GM21447 (cell line): ENCODE measurements around the gene TTBK2.
"Not testable (repeated sequence)": the region's sequence is repeated elsewhere in the genome, so short reads cannot be mapped to it uniquely, and the experiment has no call there.

Source experiments
- ATAC-seq: cut with Tn5 transposase; IDR thresholded peaks from one replicate; pipeline ENCODE4 v1.9.1; 2021; ENCODE audit not compliant: unreplicated experiment

The TTBK2 gene

DNA sequence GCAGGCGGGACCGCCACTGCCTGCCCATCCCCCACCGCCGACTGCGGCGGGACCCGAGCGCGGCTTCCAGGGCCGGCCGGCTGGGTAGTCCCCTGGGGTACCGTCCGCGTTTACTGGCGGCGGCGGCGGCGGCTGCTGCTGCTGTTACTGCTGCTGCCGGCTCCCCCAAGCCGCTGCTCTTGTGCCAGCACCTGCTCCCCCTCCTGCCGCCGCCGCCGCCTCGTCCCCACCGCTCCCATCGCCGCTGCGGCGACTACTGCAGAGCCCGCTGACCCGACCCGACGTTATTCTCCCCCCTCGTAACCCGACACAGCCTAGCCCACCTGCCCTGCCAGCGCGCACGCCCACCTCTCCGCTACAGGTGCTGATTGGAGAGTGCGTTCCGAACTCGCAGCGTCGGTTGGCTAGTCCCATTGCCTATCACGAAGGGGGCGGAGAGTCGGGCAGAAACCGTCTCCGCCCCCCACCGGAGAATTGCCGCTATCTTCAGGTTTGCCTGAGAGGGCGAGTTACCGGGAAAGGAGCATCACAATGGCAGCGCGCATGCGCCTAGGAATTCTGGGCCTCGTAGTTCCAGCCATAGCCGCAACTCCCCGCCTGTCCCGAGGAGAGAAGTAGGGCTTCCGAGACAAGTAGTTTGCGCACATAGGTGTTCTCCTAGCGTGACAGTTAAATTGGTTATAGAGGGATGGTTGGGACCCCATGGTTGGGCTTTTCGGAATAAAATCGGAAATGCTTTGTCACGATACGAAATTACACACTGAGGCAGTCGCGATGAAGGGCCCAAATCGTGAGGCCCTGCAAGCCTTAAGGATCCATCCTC lies at the start of gene TTBK2:
Gene TTBK2, minus strand, starts transcription at position 260 of the 823 bp plus-strand sequence. CDS start 42,161 bp downstream, outside the sequence.
- peak; percentile 83 for ATAC-seq

DNA sequence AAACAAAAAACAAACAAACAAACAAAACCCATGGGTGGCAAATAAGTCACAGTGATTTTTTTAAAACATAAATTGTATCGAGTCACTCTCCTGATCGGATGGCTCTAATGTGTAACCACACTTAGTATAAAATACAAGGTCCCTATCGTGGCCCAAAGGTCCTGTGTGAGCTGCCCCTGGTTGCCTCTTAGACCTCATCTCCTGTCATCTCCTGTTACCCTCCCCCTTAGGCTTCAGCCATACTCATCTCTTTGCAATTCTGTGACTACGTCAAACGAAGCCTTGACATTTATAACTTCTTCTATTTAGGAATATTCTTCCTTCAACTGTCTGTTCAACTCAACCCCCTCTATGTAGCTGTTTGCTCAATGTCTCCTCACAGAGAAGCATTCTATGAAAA lies 43.9 kb upstream of the TTBK2 start:
- no peak for ATAC-seq

DNA sequence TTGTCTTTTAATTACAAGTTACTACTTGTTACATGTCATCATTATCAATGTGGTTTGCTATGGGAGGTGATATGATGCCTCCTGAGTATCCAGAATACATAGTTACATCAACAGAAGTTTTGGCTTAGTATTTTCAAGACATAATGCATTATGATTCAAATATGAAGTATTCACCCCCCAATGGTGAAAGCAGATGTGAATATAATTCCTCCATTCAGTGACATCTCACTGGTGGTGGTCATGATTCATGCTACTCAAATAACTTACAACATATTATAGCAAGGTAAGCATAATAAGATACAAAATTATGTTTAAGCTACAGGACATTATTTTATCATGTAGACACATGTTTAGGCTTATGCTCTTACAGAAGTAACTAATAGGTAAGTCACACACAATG lies 34.9 kb upstream of the TTBK2 start:
- no peak for ATAC-seq

DNA sequence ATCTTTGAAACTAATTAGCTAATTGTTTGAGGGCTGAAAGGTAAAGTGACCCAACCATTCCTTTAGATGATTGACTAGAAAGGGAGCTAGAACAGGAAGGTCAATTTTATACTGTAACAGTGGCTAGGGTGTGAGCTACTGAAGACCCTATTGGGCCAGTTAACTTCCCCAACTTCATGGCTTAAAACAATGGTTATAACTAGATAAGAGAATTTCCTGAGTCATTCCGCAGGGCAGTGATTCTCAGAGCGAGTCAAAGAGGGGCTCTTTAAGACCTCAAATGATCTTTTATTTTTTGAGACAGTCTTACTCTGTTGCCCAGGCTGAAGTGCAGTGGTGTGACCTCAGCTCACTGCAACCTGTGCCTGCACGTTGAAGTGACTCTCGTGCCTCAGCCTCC lies 33.7 kb upstream of the TTBK2 start:
- ATAC-seq: no peak

DNA sequence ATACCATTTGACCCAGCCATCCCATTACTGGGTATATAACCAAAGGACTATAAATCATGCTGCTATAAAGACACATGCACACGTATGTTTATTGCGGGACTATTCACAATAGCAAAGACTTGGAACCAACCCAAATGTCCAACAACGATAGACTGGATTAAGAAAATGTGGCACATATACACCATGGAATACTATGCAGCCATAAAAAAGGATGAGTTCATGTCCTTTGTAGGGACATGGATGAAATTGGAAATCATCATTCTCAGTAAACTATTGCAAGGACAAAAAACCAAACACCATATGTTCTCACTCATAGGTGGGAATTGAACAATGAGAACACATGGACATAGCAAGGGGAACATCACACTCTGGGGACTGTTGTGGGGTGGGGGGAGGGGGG lies 28.3 kb upstream of the TTBK2 start:
- ATAC-seq: not testable (repeated sequence)

DNA sequence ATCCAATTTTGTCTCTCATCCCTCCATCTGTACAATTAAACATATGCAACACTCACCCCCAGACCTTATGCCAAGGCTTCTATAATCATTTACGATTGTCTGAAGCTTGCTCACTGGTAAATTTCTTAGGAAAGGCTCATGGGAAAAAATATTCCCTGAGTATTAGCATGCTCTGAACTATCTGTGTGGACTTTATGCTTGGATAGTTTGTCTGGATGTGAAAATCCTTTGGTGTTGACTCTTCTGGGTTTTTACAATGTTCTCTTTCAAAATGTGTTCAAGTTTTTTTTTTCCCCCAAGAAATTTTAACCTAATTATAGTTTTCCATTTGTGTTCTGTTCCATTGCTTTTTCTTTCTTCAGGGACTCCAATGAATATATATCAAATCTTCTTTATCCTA lies 19.9 kb upstream of the TTBK2 start:
- ATAC-seq: no peak

DNA sequence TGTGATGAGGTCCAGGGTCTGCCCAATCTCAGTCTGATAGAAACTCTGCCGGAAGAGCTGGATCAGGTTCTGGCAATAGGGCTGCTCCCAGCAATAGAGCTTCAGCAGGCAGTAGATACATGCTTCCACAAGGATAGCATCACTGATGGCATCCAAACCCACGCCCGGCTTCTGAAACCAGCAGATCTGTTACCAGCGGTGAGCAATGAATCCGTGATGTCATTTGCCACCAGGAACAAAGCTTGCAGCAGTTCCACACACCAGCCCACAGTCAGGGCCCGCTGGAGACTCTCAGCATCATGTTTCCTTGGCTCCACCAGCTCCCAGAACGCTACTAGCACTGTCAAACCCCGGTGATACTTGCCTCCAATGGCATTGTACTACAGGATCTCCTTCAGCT lies 19.3 kb upstream of the TTBK2 start:
- no peak for ATAC-seq

DNA sequence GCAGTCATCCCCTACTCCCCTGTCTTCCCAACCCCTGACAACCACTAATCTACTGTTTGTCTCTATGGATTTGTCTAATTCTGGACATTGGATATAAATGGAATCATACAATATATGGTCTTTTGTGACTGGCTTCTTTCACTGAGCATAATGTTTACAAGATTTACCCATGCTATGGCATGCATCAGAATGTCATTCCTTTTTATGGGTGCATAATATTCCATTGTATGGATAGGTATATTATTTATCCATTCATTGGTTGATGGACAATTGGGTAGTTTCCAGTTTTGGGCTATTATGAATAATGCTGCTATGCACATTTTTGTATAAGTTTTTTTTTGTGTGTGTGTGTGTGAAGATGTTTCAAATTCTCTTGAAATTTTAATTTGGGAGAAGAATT lies 16.6 kb upstream of the TTBK2 start:
- ATAC-seq: no peak

DNA sequence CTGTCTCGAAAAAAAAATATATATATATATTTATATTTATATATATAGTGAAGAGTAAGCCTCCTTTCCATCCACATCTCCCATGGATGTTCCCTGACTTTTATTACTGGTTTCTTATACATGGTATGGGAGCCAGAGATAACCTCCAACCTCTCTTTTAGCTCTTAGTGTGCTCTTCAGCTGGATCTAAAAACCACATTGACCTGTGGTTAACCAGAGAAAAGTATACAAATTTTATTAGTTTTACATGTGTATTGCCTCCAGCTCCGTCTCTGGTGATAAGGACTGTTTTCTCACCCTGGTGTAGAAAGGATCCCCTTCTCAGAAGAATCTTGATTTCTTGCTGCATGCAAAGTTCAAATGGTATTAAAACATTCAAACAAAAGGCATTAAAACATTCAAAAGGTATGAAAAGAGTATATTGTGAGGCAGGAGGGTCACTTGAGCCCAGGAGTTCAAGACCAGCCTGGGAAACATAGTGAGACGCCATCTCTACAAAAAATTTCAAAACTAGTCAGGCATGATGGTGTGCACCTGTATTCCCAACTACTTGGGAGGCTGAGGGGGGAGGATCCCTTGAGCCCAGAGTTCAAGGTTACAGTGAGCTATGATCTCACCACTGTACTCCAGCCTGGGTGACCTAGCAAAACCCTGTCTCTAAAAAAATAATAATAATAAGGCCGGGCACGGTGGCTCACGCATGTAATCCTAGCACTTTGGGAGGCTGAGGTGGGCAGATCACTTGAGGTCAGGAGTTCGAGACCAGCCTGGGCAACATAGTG lies 13.5 kb upstream of the TTBK2 start:
- ATAC-seq: no peak

DNA sequence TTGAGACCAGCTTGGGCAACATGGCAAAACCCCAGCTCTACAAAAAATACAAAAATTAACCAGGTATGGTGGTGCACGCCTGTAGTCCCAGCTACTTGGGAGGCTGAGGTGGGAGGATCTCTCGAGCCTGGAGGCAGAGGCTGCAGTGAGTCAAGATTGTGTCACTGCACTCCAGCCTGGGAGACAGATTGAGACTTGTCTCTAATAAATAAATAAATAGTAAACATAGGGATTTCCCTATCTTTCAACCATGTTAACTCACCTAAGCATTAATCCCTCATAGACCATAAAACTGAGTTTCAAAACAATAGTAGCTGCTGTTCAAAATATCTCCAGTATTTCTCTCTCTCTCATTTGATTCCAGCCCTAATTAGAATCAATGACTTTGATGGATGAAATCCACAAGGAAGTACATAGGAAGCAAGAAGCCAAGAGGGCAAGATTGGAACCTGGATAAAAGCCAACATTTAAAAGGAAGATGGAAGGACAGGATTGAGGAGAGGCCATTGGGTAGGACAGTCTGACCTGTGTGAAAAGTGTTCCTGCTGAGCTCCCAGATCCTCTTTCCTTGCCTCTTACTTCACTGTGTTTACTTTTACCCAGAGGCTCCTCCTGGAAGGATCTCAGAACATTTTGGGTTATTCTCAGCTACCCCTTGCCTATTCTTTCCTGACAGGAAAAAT lies 12.4 kb upstream of the TTBK2 start:
- ATAC-seq: no peak

DNA sequence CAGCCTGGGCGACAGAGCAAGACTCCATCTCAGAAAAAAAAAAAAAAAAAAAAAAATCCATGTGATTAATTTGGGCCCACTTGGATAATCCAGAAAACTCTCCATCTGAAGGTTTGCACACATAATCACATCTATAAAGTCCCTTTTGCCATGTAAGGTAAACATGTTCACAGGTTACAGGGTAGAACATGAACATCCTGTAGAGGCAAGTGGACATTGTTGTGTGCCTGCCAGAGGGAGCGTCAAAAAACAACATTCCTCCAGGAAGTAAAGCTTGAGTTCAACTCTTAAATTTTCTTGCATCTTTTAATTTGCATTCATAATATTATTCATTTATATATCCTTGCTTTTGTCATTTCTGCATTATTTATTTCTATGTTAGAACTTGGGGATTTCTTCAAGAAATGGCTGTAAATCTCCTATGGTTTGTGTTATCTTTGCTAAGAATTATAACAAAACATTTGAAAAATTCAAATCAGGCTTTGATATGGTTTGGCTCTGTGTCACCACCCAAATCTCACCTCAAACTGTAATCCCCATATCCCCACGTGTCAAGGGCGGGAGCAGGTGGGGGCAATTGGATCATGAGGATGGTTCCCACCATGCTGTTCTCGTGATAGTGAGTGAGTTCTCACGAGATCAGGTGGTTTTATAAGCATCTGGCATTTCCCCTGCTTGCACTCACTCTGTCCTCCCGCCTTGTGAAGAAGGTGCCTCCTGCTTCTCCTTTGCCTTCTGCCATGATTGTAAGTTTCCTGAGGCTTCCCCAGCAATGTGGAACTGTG lies 11.3 kb upstream of the TTBK2 start:
- no peak for ATAC-seq

DNA sequence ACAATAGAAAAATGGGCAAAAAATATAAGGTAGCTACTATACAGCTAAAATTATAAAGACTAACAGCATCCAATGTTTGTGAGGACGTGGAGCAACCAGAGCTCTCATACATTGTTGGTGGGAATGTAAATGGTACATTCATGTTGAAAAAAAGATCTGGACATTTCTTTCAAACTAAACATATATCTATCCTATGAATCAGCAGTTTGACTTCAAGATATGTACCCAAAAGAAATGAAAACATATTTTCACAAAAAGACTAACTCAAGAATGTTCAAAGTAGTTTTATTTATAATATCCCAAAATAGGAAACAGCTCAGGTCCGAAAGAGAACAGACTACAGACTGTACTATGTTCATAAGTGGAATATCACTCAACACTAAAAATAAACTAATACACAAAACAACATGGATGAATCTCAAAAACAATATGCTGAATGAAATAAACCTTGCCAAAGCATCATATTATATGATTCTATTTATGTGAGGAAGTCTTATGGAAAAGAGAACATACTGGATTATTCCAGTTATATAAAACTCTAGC lies 8.8 kb upstream of the TTBK2 start:
- ATAC-seq: no peak

DNA sequence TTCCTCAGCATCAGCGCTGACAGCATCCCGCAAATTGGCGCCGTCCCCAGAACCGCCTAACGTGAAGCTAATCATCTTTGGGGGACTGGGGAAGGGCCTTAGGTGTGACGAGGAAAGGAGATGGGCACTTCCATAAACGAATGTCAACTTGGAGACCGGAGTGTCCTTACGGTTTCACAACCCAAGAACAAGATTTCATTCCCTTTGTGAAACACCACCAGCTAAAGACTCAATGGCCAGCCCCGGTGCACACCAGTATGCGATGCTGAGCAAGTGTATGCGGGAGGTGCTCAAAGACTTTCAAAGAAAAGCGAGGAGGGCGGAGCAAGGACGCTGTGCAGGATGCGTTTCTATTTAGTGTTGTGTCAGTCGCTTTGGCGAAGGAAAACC lies 759 bp upstream of the TTBK2 start:
- peak; percentile 13 for ATAC-seq

DNA sequence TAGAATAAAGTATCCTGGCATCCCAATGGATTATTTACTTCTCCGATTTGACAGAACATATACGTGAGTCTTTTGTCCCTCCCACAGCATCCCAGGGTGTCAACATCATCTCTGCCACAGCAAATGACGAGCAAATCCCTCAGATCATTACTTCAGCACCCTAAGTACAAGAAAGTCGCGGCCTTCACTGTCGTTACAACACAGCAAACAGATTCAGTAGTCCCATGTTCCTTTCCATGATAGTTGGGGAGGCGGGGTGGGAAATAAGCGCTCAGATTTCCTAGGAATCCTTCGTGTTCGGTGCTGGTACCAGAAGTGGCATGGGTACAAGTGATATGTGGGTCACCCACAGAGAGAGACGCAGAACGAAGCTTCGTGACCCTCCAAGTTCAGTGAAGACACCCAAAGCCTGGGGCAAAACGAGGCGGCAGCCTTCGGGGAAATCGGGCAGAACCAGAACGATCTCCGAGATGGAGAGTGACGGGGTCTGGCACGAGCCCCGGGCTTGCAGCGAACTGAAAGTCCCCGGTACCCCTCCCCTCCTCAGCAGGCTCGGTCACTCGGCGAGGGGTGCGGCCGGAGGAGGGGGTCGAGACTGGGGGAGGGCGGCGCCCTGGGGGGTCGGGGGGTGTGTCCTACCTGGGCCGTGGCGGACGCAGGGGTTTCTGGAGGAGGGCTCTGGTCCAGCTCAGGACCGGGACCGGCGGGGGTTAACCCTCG lies 619 bp downstream of the TTBK2 start:
- ATAC-seq: peak; percentile 20

DNA sequence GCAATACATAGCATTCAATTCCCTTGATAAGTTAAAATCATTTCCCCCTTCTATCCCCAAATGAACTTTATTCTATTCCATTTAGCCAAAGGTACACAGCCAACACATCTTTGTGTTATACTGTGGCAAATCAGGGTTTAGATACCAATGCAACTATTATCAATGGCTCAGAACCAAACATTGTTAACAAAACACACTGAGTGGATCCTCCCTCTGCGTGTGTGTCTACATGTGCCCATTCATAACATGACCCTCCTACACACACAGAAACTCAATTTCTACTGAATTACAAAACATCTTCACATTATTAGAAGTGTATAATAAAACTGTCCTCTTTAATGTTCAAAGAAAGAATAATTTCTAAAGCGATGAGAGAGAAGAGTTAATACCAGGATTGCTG lies 1.3 kb downstream of the TTBK2 start:
- ATAC-seq: no peak

DNA sequence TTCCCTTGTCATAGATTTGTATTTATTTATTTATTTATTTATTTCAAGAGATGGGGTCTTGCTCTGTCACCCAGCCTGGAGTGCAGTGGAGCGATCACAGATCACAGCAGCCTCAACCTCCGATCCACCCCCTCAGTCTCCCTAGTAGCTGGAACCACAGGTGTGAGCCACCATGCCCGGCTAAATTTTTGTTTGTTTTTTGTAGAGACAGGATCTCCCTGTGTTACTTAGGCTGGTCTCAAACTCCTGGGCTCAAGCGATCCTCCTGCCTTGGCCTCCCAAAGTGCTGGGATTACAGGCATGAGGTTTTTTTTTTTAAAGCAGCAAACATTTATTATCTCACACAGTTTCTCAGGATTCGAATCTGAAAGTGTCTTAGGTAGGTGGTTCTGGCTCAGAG lies 2.5 kb downstream of the TTBK2 start:
- no peak for ATAC-seq

DNA sequence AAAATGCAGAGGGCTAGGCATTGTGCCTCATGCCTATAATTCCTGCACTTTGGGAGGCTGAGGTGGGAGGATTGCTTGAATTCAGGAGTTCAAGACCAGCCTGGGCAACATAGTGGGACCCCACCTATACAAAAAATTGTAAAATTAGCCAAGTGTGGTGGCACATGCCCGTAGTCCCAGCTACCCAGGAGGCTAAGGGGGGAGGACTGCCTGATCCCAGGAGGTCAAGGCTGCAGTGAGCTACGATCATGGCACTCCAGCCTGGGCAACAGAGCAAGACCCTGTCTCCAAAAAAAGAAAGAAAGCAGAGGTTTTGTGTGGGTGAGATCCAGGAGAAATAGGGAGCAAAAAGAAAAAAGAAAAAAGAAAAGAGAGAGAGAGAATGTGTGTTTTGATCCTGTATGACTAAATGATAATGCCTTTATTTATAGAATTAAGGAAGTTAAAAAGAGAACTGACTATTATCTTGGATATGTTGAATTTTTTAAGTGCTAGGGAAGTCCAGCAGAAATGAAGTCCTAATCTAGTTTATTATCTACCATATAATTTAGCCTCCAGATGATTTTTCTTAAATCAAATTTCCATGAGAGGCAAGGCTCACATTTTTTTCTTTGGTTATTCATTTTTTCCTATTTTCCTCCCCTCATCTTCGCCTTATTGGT lies 4.8 kb downstream of the TTBK2 start:
- no peak for ATAC-seq

DNA sequence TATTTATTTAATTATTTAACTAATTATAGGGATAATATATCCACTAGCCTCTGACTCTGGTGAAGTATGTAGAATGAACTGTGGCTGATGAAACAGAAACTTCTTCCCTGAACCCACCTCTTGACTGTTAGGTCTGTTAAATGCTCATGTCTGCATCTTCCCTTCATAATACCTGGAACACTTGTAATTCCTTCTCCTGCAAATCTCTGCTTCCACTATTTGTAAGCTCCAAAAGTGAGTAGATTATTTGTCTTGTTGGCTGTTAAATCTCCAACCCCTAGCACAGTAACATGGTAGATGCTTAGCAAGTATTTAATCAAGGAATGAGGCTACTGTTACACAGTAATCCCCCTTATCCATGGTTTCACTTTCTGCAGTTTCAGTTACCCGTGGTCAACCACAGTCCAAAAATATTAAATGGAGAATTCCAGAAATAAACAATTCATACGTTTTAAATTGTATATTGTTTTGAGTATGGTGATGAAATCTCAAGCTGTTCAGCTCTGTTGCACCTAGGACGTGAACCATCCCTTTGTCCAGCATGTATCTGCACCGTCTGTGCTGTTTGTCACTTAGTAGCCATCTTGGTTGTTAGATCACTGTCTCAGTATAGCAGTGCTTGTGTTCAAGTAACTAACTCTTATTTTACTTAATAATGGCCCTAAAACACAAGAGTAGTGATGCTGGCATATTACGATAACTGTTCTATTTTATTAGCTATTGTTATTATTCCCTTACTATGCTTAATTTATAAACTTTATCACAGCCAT lies 5.7 kb downstream of the TTBK2 start:
- no peak for ATAC-seq

DNA sequence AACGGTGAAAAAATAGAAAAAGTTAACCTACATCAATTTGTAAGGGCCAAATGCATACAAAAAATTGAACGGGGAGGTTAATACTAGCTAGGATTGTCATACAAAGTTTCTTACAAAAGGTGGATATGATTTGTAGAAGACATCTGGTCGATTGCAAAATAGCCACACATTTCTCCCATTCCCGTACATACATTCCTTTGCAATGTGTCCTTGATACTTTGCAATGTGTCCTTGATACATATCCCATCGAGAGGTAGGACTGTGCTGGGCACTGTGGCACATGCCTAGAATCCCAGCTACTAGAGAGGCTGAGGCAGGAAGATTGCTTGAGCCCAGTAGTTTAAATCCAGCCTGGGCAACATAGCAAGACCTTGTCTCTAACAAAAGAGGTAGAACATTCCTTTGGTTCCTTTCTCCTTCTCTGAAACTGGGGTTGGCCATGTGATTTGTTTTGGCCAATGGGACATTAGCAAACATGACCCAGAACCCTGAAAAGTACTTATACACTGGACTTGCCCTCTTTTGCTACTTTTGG lies 9.5 kb downstream of the TTBK2 start:
- ATAC-seq: no peak
